Measurements from ENCODE around the gene SPHKAP.

DNA sequence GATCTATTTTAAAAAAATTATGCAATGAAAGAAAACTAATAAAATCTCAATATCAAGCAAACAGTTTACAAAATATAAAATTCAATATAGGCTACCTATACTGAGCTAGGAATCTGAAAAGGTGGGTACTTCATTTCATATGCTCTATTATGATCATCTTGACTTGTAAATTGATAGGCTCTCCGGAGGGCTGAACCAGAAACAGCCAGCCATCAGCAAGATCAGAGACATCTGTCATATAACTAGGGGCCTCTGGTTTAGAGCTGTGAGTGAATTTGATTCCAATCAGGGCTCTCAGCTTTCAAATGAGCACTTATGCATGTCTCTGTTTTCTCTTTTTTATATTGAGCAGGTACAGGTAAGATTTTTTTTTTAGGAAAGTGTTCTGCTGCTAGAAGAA is 114.2 kb downstream of the SPHKAP start:
- TF ChIP-seq, protein P1, sequence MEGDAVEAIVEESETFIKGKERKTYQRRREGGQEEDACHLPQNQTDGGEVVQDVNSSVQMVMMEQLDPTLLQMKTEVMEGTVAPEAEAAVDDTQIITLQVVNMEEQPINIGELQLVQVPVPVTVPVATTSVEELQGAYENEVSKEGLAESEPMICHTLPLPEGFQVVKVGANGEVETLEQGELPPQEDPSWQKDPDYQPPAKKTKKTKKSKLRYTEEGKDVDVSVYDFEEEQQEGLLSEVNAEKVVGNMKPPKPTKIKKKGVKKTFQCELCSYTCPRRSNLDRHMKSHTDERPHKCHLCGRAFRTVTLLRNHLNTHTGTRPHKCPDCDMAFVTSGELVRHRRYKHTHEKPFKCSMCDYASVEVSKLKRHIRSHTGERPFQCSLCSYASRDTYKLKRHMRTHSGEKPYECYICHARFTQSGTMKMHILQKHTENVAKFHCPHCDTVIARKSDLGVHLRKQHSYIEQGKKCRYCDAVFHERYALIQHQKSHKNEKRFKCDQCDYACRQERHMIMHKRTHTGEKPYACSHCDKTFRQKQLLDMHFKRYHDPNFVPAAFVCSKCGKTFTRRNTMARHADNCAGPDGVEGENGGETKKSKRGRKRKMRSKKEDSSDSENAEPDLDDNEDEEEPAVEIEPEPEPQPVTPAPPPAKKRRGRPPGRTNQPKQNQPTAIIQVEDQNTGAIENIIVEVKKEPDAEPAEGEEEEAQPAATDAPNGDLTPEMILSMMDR (IDR thresholded peaks at IDR 0.05; ENCODE audit: low read length) = no peak
- no peak for TF ChIP-seq EZH2 (IDR thresholded peaks at IDR 0.05; ENCODE audit: borderline replicate concordance, low read length)
